A549 (cell line): ENCODE data around the gene RUNX2.

Experiments used
- CEBPB ChIP-seq, 2 experiments: fragments of >200 bp in 1 of 2; sonication (Bioruptor Twin) in 1 of 2; formaldehyde crosslinking in 1 of 2; IDR thresholded peaks; 2 replicates each; pipeline ENCODE4 v1.6.1; 2012 to 2016
- CTCF ChIP-seq: fragments of >200 bp; sonication (Bioruptor Twin); formaldehyde crosslinking; IDR thresholded peaks from 3 replicates; pipeline ENCODE4 v1.5.1; 2016
- TF ChIP-seq, protein P1 (sequence below): IDR thresholded peaks from 2 replicates; pipeline ENCODE4 v1.6.1; 2012

GRCh38 chr6:45686841-45687569 lies 358.9 kb downstream of the RUNX2 start:
- TF ChIP-seq CTCF (no peak), CEBPB (IDR thresholded peaks at IDR 0.05) (no peak)
- TF ChIP-seq, protein P1, sequence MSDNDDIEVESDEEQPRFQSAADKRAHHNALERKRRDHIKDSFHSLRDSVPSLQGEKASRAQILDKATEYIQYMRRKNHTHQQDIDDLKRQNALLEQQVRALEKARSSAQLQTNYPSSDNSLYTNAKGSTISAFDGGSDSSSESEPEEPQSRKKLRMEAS, result no peak
